ENCODE results near the gene PKNOX2. TPM values are rescaled to one million over a fixed set of nuclear protein-coding genes. Genes with fewer than 3 reads are reported as not detected.

PKNOX2 gene
- total RNA-seq, 1 experiment from 2014 or later: not detected

GRCh38 chr11:125295931-125296330 is 131.4 kb downstream of the PKNOX2 start:
- CTCF ChIA-PET: no interaction called here
- intact Hi-C loops (cut with micrococcal nuclease; ENCODE audit: unreplicated experiment): no loop called here
- Mint-ChIP-seq H3K27me3 (ENCODE audit: unreplicated experiment) (peaks cover 85% of the 10 kb centered on the region), H3K36me3 (ENCODE audit: insufficient read depth, unreplicated experiment) (no peaks in the 10 kb centered on the region), H3K4me3 (ENCODE audit: low read depth, unreplicated experiment) (no peak overlapping the region), H3K4me1 (ENCODE audit: low read depth, unreplicated experiment) (no peaks in the 10 kb centered on the region), H3K27ac (ENCODE audit: unreplicated experiment) (no peak overlapping the region), H3K9me3 (ENCODE audit: low read depth, unreplicated experiment) (no peaks in the 10 kb centered on the region)
- DNase-seq: no peak
- no TSS peak for BruUV-seq (replicated peaks)
- no peak for TF ChIP-seq CTCF (IDR thresholded peaks at IDR 0.05; ENCODE audit: unreplicated experiment)

DNA sequence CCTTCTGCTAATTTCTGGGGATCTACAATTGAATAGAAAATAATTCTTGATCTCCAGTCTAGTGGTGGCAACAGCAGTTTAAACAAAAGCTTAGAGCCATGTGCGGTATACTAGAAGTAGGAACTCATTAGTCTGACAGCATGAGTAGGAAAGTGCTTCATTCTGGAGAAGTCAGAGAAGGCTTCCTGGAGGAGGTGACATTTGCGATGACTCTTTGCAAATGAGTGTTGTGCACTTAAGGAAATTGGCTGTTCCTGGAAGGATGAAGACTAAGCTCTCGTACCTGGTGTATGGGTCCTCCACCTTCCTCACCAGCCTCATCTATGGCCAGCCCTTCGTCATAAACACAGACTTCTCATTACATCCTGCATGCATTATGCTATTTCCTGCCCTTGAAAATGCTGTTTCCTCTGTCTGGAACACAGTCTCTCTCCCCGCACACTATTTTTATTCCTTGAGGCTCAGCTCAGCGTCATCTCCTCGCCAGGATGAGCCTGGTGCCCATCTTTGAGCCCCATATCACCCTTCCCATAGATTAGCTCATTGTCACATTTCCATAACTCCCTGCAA is 132.9 kb downstream of the PKNOX2 start:
- H3K27ac Mint-ChIP-seq (ENCODE audit: unreplicated experiment): no peak overlapping the region
- TF ChIP-seq CTCF (IDR thresholded peaks at IDR 0.05; ENCODE audit: unreplicated experiment): no peak
- H3K4me1 Mint-ChIP-seq (ENCODE audit: low read depth, unreplicated experiment): no peaks in the 10 kb centered on the region
- intact Hi-C loops (cut with micrococcal nuclease; ENCODE audit: unreplicated experiment): no loop called here
- DNase-seq: no peak
- no peaks in the 10 kb centered on the region for H3K9me3 Mint-ChIP-seq (ENCODE audit: low read depth, unreplicated experiment)
- CTCF ChIA-PET: no interaction called here
- no peaks in the 10 kb centered on the region for H3K36me3 Mint-ChIP-seq (ENCODE audit: insufficient read depth, unreplicated experiment)
- BruUV-seq (replicated peaks): no TSS peak
- no peak overlapping the region for H3K4me3 Mint-ChIP-seq (ENCODE audit: low read depth, unreplicated experiment)
- H3K27me3 Mint-ChIP-seq (ENCODE audit: unreplicated experiment): peaks cover 80% of the 10 kb centered on the region

DNA sequence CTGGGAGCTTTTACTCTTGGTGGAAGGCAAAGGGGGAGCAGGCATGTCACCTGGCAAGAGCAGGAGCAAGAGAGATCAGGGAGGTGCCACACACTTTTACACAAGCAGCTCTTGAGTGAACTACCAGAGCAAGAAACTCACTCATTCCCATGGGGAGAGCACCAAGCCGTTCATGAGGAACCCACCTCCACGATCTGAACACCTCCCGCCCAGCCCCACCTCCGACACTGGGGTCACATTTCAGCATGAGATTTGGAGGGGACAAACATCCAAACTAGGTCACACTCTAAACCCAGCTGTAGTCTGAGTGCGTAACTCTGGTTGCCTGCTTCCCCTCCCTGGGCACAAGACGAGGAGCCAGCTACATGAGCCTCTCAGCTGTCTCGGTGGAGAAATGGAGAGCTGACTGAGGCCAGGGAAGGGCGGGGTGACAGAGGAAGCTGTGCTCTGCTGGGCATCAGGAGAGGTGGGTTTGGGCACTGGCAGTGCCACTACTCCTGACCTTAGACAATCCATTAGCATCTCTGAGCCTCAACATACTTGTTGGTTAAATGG is 134.6 kb downstream of the PKNOX2 start:
- TF ChIP-seq CTCF (IDR thresholded peaks at IDR 0.05; ENCODE audit: unreplicated experiment): no peak
- Mint-ChIP-seq H3K27ac (ENCODE audit: unreplicated experiment) (no peak overlapping the region), H3K4me1 (ENCODE audit: low read depth, unreplicated experiment) (no peaks in the 10 kb centered on the region), H3K36me3 (ENCODE audit: insufficient read depth, unreplicated experiment) (no peaks in the 10 kb centered on the region), H3K4me3 (ENCODE audit: low read depth, unreplicated experiment) (no peak overlapping the region), H3K9me3 (ENCODE audit: low read depth, unreplicated experiment) (no peaks in the 10 kb centered on the region), H3K27me3 (ENCODE audit: unreplicated experiment) (peaks cover 76% of the 10 kb centered on the region)
- DNase-seq: no peak
- BruUV-seq (replicated peaks): no TSS peak
- CTCF ChIA-PET: no interaction called here
- intact Hi-C loops (cut with micrococcal nuclease; ENCODE audit: unreplicated experiment): no loop called here

DNA sequence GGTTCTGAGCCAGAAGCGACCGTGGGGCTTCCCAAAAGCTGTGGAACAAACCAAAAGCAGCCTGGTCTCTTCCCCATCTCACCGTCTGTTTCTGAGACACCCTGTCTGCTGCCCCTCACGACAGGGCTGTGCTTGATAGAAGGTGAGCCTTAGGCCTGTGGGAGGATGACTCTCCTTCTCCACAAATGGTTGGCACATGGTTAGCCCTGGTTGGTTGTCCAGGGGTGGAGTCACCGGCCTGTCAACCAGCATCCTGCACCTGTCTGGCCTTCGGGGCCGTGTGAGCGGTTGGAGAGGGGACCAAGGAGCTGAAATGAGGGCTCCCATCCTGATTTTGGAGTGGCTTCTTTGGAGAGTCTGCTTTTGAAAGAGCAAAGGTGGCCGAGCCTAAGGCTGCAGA is 135.3 kb downstream of the PKNOX2 start:
- Mint-ChIP-seq H3K9me3 (ENCODE audit: low read depth, unreplicated experiment) (no peaks in the 10 kb centered on the region), H3K27me3 (ENCODE audit: unreplicated experiment) (peaks cover 75% of the 10 kb centered on the region), H3K4me1 (ENCODE audit: low read depth, unreplicated experiment) (no peaks in the 10 kb centered on the region), H3K4me3 (ENCODE audit: low read depth, unreplicated experiment) (no peak overlapping the region), H3K27ac (ENCODE audit: unreplicated experiment) (no peak overlapping the region), H3K36me3 (ENCODE audit: insufficient read depth, unreplicated experiment) (no peaks in the 10 kb centered on the region)
- DNase-seq: no peak
- intact Hi-C loops (cut with micrococcal nuclease; ENCODE audit: unreplicated experiment): no loop called here
- no peak for TF ChIP-seq CTCF (IDR thresholded peaks at IDR 0.05; ENCODE audit: unreplicated experiment)
- BruUV-seq (replicated peaks): no TSS peak
- CTCF ChIA-PET: no interaction called here
